ENCODE data around the gene SUFU.

GRCh38 chr10:102643336-102644065 lies 139.7 kb downstream of the SUFU start:
- TF ChIP-seq, protein P1, sequence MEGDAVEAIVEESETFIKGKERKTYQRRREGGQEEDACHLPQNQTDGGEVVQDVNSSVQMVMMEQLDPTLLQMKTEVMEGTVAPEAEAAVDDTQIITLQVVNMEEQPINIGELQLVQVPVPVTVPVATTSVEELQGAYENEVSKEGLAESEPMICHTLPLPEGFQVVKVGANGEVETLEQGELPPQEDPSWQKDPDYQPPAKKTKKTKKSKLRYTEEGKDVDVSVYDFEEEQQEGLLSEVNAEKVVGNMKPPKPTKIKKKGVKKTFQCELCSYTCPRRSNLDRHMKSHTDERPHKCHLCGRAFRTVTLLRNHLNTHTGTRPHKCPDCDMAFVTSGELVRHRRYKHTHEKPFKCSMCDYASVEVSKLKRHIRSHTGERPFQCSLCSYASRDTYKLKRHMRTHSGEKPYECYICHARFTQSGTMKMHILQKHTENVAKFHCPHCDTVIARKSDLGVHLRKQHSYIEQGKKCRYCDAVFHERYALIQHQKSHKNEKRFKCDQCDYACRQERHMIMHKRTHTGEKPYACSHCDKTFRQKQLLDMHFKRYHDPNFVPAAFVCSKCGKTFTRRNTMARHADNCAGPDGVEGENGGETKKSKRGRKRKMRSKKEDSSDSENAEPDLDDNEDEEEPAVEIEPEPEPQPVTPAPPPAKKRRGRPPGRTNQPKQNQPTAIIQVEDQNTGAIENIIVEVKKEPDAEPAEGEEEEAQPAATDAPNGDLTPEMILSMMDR (conservative IDR thresholded peaks at IDR 0.05; ENCODE audit: low read depth, low read length) = no peak
- TF ChIP-seq EZH2 (IDR thresholded peaks at IDR 0.05; ENCODE audit: low read length, unreplicated experiment) (no peak), EZH2phosphoT487 (IDR thresholded peaks at IDR 0.05; ENCODE audit: borderline replicate concordance, low read length) (no peak)
